ENCODE data around the gene ANKLE1. TPM values are rescaled to one million over a fixed set of nuclear protein-coding genes. Genes with fewer than 3 reads are reported as not detected.

Gene ANKLE1
- total RNA-seq, 2 donors from 2014 or later: 1.2 TPM; not detected in 1

GRCh38 chr19:17286263-17286662 is 4.6 kb downstream of the ANKLE1 start:
- DNase-seq (ENCODE audit: low spot score) (no peak), ATAC-seq (ENCODE audit: insufficient number of reproducible peaks, low FRiP score, low read depth) (no peak)
- Histone ChIP-seq H3K36me3 (no peaks in the 10 kb centered on the region), H3K27ac (no peak overlapping the region), H3K9me3 (no peaks in the 10 kb centered on the region), H3K27me3 (replicated peaks; ENCODE audit: insufficient read depth) (no peaks in the 10 kb centered on the region), H3K4me3 (no peak overlapping the region), H3K4me1 (ENCODE audit: control insufficient read depth in 1 of 2, low read depth in 2 of 2) (peaks cover 7 to 14% of the 10 kb centered on the region in 2 donors)
- TF ChIP-seq, protein P1, sequence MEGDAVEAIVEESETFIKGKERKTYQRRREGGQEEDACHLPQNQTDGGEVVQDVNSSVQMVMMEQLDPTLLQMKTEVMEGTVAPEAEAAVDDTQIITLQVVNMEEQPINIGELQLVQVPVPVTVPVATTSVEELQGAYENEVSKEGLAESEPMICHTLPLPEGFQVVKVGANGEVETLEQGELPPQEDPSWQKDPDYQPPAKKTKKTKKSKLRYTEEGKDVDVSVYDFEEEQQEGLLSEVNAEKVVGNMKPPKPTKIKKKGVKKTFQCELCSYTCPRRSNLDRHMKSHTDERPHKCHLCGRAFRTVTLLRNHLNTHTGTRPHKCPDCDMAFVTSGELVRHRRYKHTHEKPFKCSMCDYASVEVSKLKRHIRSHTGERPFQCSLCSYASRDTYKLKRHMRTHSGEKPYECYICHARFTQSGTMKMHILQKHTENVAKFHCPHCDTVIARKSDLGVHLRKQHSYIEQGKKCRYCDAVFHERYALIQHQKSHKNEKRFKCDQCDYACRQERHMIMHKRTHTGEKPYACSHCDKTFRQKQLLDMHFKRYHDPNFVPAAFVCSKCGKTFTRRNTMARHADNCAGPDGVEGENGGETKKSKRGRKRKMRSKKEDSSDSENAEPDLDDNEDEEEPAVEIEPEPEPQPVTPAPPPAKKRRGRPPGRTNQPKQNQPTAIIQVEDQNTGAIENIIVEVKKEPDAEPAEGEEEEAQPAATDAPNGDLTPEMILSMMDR (IDR thresholded peaks at IDR 0.05): no peak

DNA sequence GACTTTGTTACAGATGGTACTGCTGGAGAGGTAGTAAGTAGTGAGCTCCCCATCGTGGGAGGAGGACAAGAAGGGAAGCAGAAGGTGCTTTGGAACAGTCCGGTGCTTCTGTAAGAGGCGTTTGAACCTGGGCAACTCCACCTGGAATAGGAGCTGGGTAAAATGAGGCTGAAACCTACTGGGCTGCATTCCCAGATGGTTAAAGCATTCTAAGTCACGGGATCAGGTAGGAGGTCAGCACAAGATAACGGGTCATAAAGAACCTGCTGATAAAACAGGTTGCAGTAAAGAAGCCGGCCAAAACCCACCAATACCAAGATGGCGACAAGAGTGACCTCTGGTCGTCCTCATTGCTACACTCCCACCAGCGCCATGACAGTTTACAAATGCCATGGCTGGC is 5.1 kb downstream of the ANKLE1 start:
- DNase-seq (ENCODE audit: low spot score) (no peak), ATAC-seq (ENCODE audit: insufficient number of reproducible peaks, low FRiP score, low read depth) (no peak)
- TF ChIP-seq, protein P1 (IDR thresholded peaks at IDR 0.05): no peak
- H3K4me1 ChIP-seq (ENCODE audit: control insufficient read depth in 1 of 2, low read depth in 2 of 2): peaks cover 7 to 10% of the 10 kb centered on the region in 2 donors
- H3K4me3 ChIP-seq: no peak overlapping the region
- H3K36me3 ChIP-seq: no peaks in the 10 kb centered on the region
- no peak overlapping the region for H3K27ac ChIP-seq
- H3K27me3 ChIP-seq (replicated peaks; ENCODE audit: insufficient read depth): no peaks in the 10 kb centered on the region
- H3K9me3 ChIP-seq: no peaks in the 10 kb centered on the region

GRCh38 chr19:17289489-17289888 is 7.8 kb downstream of the ANKLE1 start:
- ATAC-seq (ENCODE audit: insufficient number of reproducible peaks, low FRiP score, low read depth): no peak
- Histone ChIP-seq H3K36me3 (no peaks in the 10 kb centered on the region), H3K27ac (no peak overlapping the region), H3K27me3 (replicated peaks; ENCODE audit: insufficient read depth) (no peaks in the 10 kb centered on the region), H3K4me3 (no peak overlapping the region), H3K4me1 (ENCODE audit: control insufficient read depth in 1 of 2, low read depth in 2 of 2) (peaks cover 0 to 5% of the 10 kb centered on the region in 2 donors), H3K9me3 (no peaks in the 10 kb centered on the region)
- no peak for DNase-seq (ENCODE audit: low spot score)
- TF ChIP-seq, protein P1 (IDR thresholded peaks at IDR 0.05): no peak

DNA sequence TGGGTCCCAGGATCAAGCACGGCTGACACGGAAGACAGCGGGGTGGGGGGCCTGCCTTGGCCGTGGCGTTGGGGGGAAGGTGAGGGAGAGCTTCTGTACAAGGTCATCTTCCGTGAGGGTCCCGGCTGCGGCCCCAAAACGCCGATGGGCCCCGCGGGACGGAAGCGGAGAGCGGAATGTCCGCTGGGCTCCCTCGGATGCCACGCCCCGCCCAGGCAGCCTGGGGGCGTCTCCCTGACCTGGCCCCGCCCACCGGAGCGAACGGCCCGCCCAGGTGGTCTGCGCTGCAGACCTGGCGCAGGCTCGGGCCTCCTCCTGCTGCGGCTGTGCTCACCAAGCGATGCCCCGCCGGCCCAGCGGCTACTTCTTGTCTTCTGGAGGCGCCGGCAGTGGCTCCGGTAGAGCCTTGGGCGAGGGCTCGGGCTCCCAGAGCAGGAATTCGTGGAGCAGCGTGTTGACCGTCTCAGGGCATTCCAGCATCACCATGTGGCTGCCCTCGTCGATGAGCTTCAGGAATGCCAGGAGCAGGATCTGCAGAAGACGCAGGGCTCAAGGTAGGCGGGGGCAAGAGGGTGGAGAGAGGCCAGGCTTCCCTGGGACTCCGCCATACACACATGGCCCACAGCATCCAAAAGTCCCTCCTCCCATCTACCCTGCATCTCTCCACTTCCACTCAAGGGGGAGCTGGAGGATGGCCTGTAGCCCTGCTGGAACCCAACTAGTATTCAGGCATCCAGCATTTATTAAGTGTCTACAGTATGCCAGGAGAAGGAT is 10.8 kb downstream of the ANKLE1 start:
- Histone ChIP-seq H3K9me3 (no peaks in the 10 kb centered on the region), H3K4me1 (ENCODE audit: control insufficient read depth in 1 of 2, low read depth in 2 of 2) (peaks cover 0 to 5% of the 10 kb centered on the region in 2 donors), H3K4me3 (peak overlapping the region; percentile 82), H3K27ac (peak overlapping the region; percentile 51 to 59), H3K27me3 (replicated peaks; ENCODE audit: insufficient read depth) (no peaks in the 10 kb centered on the region), H3K36me3 (no peaks in the 10 kb centered on the region)
- TF ChIP-seq, protein P1 (IDR thresholded peaks at IDR 0.05): peak; percentile 56
- ATAC-seq (ENCODE audit: insufficient number of reproducible peaks, low FRiP score, low read depth) (peak; percentile 72), DNase-seq (ENCODE audit: low spot score) (no peak)

GRCh38 chr19:17293605-17294004 is 11.9 kb downstream of the ANKLE1 start:
- Histone ChIP-seq H3K27ac (no peak overlapping the region), H3K27me3 (replicated peaks; ENCODE audit: insufficient read depth) (no peaks in the 10 kb centered on the region), H3K9me3 (no peaks in the 10 kb centered on the region), H3K36me3 (no peaks in the 10 kb centered on the region), H3K4me1 (ENCODE audit: control insufficient read depth in 1 of 2, low read depth in 2 of 2) (peaks cover 0 to 5% of the 10 kb centered on the region in 2 donors), H3K4me3 (no peak overlapping the region)
- DNase-seq (ENCODE audit: low spot score) (no peak), ATAC-seq (ENCODE audit: insufficient number of reproducible peaks, low FRiP score, low read depth) (no peak)
- TF ChIP-seq, protein P1 (IDR thresholded peaks at IDR 0.05): no peak

All from thoracic aorta (tissue), 2 donors.